ENCODE data around the gene ZNF148. TPM values are rescaled to one million over a fixed set of nuclear protein-coding genes. Genes with fewer than 3 reads are reported as not detected.

ZNF148 gene
- total RNA-seq, 1 experiment from 2014 or later = 55.8 TPM

- ChIA-PET POLR2A (no interaction called here), CTCF (no interaction called here)
- no peak for DNase-seq (ENCODE audit: low read depth, low spot score)
- intact Hi-C loops (cut with micrococcal nuclease; ENCODE audit: unreplicated experiment) = no loop called here
- in situ Hi-C loops (cut with HindIII; ENCODE audit: low pct_unique_long_range_greater_than_20kb, low sequenced_read_pairs) = no loop called here
- Histone ChIP-seq H3K27me3 (ENCODE audit: control insufficient read depth, insufficient read depth, low read length) (no peaks in the 10 kb centered on the region), H3K36me3 (ENCODE audit: control insufficient read depth, insufficient read depth, low read length) (no peaks in the 10 kb centered on the region), H3K27ac (ENCODE audit: low read length) (no peak overlapping the region), H3K9me3 (ENCODE audit: control insufficient read depth, insufficient read depth, low read depth, low read length) (peaks cover under 1% of the 10 kb centered on the region; the same call in 1 of the 2 replicates), H3K4me1 (ENCODE audit: control insufficient read depth, insufficient read depth, low read length) (peaks cover 21% of the 10 kb centered on the region; the same call in 1 of the 2 replicates), H3K4me3 (ENCODE audit: low read depth in 2 of 2, low read length in 2 of 2) (no peak overlapping the region)
- no peak for ATAC-seq
- no TSS peak for BruUV-seq (replicated peaks)
- TF ChIP-seq, protein P1, sequence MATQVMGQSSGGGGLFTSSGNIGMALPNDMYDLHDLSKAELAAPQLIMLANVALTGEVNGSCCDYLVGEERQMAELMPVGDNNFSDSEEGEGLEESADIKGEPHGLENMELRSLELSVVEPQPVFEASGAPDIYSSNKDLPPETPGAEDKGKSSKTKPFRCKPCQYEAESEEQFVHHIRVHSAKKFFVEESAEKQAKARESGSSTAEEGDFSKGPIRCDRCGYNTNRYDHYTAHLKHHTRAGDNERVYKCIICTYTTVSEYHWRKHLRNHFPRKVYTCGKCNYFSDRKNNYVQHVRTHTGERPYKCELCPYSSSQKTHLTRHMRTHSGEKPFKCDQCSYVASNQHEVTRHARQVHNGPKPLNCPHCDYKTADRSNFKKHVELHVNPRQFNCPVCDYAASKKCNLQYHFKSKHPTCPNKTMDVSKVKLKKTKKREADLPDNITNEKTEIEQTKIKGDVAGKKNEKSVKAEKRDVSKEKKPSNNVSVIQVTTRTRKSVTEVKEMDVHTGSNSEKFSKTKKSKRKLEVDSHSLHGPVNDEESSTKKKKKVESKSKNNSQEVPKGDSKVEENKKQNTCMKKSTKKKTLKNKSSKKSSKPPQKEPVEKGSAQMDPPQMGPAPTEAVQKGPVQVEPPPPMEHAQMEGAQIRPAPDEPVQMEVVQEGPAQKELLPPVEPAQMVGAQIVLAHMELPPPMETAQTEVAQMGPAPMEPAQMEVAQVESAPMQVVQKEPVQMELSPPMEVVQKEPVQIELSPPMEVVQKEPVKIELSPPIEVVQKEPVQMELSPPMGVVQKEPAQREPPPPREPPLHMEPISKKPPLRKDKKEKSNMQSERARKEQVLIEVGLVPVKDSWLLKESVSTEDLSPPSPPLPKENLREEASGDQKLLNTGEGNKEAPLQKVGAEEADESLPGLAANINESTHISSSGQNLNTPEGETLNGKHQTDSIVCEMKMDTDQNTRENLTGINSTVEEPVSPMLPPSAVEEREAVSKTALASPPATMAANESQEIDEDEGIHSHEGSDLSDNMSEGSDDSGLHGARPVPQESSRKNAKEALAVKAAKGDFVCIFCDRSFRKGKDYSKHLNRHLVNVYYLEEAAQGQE (IDR thresholded peaks at IDR 0.05; ENCODE audit: insufficient read depth in 1 of 2, low read depth in 2 of 2, low read length in 1 of 2) = no peak
- TF ChIP-seq POLR2AphosphoS5 (IDR thresholded peaks at IDR 0.05; ENCODE audit: low read depth, low read length) (no peak), SIN3A (IDR thresholded peaks at IDR 0.05; ENCODE audit: borderline replicate concordance, insufficient read depth, low read depth, low read length) (no peak), CTCF (IDR thresholded peaks at IDR 0.05) (no peak), TCF7L2 (IDR thresholded peaks at IDR 0.05; ENCODE audit: low read depth, low read length) (no peak)
These were observed 37.6 kb downstream of the ZNF148 start for GRCh38 chr3:125337506-125337905.

DNA sequence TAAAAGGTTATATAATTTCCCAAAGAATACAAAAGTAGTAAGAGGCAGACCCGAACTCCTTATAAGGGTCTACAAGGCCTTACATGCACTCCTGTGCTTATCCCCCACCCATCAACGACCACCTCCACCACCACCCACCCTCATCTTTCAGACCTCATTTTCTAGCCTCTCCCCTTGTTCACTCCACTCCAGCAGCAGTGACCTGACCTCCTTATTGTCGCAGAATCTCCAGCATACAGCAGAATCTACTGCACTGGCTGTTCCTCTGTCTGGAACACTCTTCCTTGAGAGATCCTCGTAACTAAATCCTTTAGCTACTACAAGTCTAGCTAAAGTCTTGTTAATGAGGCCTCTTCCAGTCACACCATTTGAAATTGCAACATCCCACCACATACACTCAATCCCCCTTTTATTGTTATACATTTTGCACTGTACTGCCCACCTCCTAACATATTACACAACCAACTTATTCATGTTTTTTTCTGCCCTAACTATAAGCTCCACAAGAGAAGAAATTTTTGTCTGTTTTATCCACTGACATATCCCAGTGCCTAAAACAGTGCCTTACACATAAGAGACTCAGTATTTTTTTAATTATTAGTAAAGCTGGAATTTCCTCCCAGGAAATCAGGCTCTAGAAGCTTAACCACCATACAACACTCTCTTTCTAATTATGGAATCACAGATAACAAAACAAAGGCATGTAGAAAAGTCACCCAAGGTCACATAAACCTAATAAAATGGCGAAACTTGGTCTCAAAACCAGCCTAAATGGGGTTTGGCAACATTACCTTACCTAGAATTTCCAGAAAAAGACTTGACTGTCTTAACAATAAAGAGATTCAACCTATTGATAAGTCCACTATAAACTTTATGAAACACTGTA is 40.2 kb downstream of the ZNF148 start:
- Histone ChIP-seq H3K4me1 (ENCODE audit: control insufficient read depth, insufficient read depth, low read length) (peaks cover 34% of the 10 kb centered on the region; the same call in 1 of the 2 replicates), H3K36me3 (ENCODE audit: control insufficient read depth, insufficient read depth, low read length) (no peaks in the 10 kb centered on the region), H3K4me3 (ENCODE audit: low read depth in 2 of 2, low read length in 2 of 2) (no peak overlapping the region), H3K9me3 (ENCODE audit: control insufficient read depth, insufficient read depth, low read depth, low read length) (no peaks in the 10 kb centered on the region; the same call in 1 of the 2 replicates), H3K27ac (ENCODE audit: low read length) (no peak overlapping the region; the same call in 1 of the 2 replicates), H3K27me3 (ENCODE audit: control insufficient read depth, insufficient read depth, low read length) (no peaks in the 10 kb centered on the region)
- intact Hi-C loops (cut with micrococcal nuclease; ENCODE audit: unreplicated experiment) (no loop called here), in situ Hi-C loops (cut with HindIII; ENCODE audit: low pct_unique_long_range_greater_than_20kb, low sequenced_read_pairs) (no loop called here)
- no peak for TF ChIP-seq POLR2AphosphoS5 (IDR thresholded peaks at IDR 0.05; ENCODE audit: low read depth, low read length)
- no peak for TF ChIP-seq TCF7L2 (IDR thresholded peaks at IDR 0.05; ENCODE audit: low read depth, low read length)
- no peak for TF ChIP-seq CTCF (IDR thresholded peaks at IDR 0.05)
- no peak for TF ChIP-seq SIN3A (IDR thresholded peaks at IDR 0.05; ENCODE audit: borderline replicate concordance, insufficient read depth, low read depth, low read length)
- TF ChIP-seq, protein P1 (IDR thresholded peaks at IDR 0.05; ENCODE audit: insufficient read depth in 1 of 2, low read depth in 2 of 2, low read length in 1 of 2) = no peak
- CTCF ChIA-PET = no interaction called here
- BruUV-seq (replicated peaks) = no TSS peak
- DNase-seq (ENCODE audit: low read depth, low spot score) = no peak
- POLR2A ChIA-PET = interaction anchor here (0.6 kb wide), 1 partner anchor 16 kb away, joined by 14 read pairs; no protein-coding TSS in a partner anchor
- no peak for ATAC-seq
